SU-DHL-6 (cell line): Measurements from ENCODE around the gene PRR33.

Experiments
- H2AFZ ChIP-seq: fragments of 200-600 bp; sonication (generic); 2 replicates; pipeline ENCODE4 v1.6.1; 2014; ENCODE audit warnings: low read depth, mild to moderate bottlenecking, moderate library complexity, mixed read lengths, antibody characterized with exemption, low read length; ENCODE audit not compliant: severe bottlenecking
- H3F3A ChIP-seq: fragments of 200-600 bp; shearing (Covaris generic); 2 replicates; pipeline ENCODE4 v1.6.0; 2016; ENCODE audit warnings: antibody characterized with exemption, mild to moderate bottlenecking; ENCODE audit not compliant: insufficient read depth
- H3K27ac ChIP-seq: fragments of 200-600 bp; sonication (generic); 2 replicates; pipeline ENCODE4 v1.5.1; 2016; ENCODE audit warnings: low read depth, mild to moderate bottlenecking, low read length, moderate library complexity, mixed read lengths
- H3K27me3 ChIP-seq: fragments of 200-600 bp; sonication (generic), shearing (Covaris generic); 2 replicates; pipeline ENCODE4 v1.6.0; 2014; ENCODE audit warnings: mild to moderate bottlenecking, low read length
- H3K36me3 ChIP-seq: fragments of 200-600 bp; sonication (generic); 2 replicates; pipeline ENCODE4 v1.6.1; 2014; ENCODE audit warnings: mild to moderate bottlenecking, low read length, mixed read lengths
- H3K4me2 ChIP-seq: fragments of 300-600, 200-600 bp; shearing (Covaris generic), sonication (generic); 2 replicates; pipeline ENCODE4 v1.6.0; 2014; ENCODE audit warnings: low read length, low read depth, mild to moderate bottlenecking; ENCODE audit not compliant: poor library complexity, severe bottlenecking
- H3K4me3 ChIP-seq: fragments of 200-600 bp; sonication (generic); 2 replicates; pipeline ENCODE4 v1.5.1; 2014; ENCODE audit warnings: antibody characterized with exemption, low read length, mild to moderate bottlenecking, mixed read lengths; ENCODE audit not compliant: insufficient read depth, poor library complexity, severe bottlenecking
- H3K79me2 ChIP-seq: fragments of 200-600 bp; sonication (generic); 2 replicates; pipeline ENCODE4 v1.6.1; 2014; ENCODE audit warnings: mild to moderate bottlenecking, low read length, moderate library complexity; ENCODE audit not compliant: insufficient read depth
- H3K9ac ChIP-seq: fragments of 200-600 bp; sonication (generic); 2 replicates; pipeline ENCODE4 v1.7.0; 2014; ENCODE audit warnings: mild to moderate bottlenecking, low read length
- H3K9me2 ChIP-seq: fragments of 200-600 bp; sonication (generic); replicated peaks from 2 replicates; pipeline ENCODE4 v1.6.1; 2014; ENCODE audit warnings: low read length; ENCODE audit not compliant: insufficient read depth
- H3K9me3 ChIP-seq: fragments of 200-600 bp; sonication (generic); 2 replicates; pipeline ENCODE4 v1.6.1; 2014; ENCODE audit warnings: low read length, mixed read lengths; ENCODE audit not compliant: insufficient read depth
- H4K20me1 ChIP-seq: fragments of 200-600 bp; sonication (generic); 2 replicates; pipeline ENCODE4 v1.6.1; 2014; ENCODE audit warnings: low read depth, mild to moderate bottlenecking, antibody characterized with exemption, low read length, moderate library complexity, mixed read lengths
- EZH2phosphoT487 ChIP-seq: fragments of 200-600 bp; sonication (generic), shearing (Covaris generic); conservative IDR thresholded peaks from 2 replicates; pipeline ENCODE4 v1.6.1; 2018; ENCODE audit warnings: mild to moderate bottlenecking, antibody characterized with exemption, low read length, moderate library complexity, mixed read lengths
- TF ChIP-seq, protein P1 (sequence below): fragments of 200-600 bp; sonication (generic); IDR thresholded peaks from one replicate; pipeline ENCODE4 v1.5.1; 2017; ENCODE audit warnings: antibody characterized with exemption, mild to moderate bottlenecking, low read length, moderate library complexity; ENCODE audit not compliant: insufficient read depth, poor library complexity, severe bottlenecking

The PRR33 gene

DNA sequence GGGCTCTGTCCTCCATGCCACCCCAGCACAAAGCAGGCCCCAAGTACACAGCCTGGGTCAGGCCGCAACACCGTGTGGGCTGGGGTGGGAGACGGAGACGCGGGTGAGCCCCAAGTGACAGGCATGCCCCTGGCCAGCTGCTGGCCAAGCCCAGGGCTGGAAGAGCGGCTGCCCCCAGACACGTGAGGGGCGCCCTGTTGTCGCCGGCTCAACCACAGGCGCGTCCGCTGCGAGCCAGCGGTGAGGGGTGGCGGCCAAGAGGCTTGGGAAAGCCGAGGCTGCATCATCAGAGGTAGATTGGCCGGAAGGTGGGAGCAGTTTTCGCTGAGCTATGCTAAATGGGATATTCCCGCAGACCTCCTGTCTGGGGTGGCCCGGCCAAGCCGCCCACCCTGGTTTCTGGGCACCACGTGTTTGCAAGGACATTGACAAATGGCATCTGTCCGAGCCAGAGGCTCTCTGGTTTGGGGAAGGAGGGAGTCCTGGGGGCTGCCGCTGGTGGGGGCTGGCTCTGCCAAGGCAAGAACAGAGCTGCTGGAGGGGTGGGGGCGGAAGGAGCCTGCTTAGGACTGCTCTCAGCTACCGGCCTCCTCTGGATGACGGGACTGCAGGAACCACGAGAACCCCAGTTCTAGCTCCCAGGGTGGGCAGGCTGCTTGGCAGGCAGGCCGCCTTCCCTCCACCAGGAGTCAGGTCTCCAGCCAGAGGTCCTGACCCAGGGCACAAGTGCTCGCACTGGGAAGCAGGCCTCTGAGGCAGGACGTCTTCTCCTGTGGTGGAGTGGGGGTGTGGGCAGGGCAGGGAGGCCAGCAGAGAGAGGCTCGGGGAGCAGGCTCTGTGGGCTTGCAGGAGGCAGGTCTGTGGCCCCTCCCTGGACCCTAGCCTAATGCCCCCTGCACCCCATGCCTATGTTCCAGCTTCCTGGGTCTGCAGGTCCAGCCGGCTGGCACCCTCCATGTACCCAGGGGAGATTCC lies 552 bp downstream of the PRR33 start:
- TF ChIP-seq, protein P1, sequence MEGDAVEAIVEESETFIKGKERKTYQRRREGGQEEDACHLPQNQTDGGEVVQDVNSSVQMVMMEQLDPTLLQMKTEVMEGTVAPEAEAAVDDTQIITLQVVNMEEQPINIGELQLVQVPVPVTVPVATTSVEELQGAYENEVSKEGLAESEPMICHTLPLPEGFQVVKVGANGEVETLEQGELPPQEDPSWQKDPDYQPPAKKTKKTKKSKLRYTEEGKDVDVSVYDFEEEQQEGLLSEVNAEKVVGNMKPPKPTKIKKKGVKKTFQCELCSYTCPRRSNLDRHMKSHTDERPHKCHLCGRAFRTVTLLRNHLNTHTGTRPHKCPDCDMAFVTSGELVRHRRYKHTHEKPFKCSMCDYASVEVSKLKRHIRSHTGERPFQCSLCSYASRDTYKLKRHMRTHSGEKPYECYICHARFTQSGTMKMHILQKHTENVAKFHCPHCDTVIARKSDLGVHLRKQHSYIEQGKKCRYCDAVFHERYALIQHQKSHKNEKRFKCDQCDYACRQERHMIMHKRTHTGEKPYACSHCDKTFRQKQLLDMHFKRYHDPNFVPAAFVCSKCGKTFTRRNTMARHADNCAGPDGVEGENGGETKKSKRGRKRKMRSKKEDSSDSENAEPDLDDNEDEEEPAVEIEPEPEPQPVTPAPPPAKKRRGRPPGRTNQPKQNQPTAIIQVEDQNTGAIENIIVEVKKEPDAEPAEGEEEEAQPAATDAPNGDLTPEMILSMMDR, result no peak
- TF ChIP-seq EZH2phosphoT487, result no peak
- Histone ChIP-seq H3K9me2 (no peaks in the 10 kb centered on the region), H3K4me3 (no peak overlapping the region), H3K9ac (no peak overlapping the region), H4K20me1 (no peaks in the 10 kb centered on the region), H2AFZ (no peak overlapping the region), H3K79me2 (no peaks in the 10 kb centered on the region), H3F3A (no peaks in the 10 kb centered on the region), H3K4me2 (no peak overlapping the region), H3K27me3 (no peaks in the 10 kb centered on the region), H3K36me3 (no peaks in the 10 kb centered on the region), H3K27ac (no peak overlapping the region), H3K9me3 (no peaks in the 10 kb centered on the region)

DNA sequence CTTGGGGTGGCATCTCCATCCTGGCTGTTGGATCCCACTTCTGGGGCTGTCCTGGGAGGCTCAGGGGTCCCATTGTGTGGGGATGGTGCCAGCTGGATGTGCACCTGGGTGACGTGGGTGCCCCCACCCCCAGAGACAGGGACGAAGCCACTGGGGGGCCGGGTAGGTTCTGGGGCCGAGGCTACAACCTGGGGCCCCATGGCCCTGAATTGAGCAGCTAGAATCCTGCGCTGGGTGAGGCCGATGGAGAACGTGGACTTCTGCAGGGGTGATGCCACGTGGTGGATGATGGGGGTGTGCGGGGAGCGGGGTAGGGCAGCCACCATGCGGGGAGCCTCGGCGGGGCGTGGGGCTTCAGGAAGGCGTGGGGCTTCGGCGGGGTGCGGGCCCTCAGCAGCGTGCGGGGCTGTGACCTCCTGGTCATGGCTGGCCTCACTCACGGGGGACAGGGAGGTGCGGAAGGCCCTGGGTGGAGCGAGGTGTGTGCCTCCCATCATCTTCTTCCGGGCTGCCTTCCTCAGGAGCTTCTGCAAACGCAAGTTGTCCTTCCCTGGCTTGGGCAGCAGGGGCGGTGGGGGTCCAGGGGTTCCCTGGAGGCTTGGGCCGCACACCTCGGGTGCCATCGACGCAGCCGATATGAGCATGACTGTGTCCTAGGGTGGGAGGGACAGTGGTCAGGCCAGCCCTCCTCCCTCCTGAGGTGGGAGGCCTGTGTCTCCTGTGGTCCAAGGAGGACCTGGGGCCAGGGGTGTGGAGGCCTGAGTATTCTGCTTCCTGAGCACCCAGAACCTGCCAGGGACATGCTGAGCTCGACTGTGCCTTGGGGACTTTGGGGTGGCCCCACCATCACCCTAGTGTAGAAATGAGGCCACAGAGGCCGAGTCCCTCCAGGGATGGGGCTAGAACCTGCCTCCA lies 1.5 kb downstream of the PRR33 start:
- Histone ChIP-seq H3K36me3 (peaks cover 8% of the 10 kb centered on the region; the same call in 1 of the 2 replicates), H3K27me3 (no peaks in the 10 kb centered on the region), H4K20me1 (no peaks in the 10 kb centered on the region), H3F3A (no peaks in the 10 kb centered on the region), H2AFZ (no peak overlapping the region), H3K9ac (no peak overlapping the region), H3K9me2 (no peaks in the 10 kb centered on the region), H3K4me2 (no peak overlapping the region), H3K27ac (no peak overlapping the region), H3K4me3 (no peak overlapping the region), H3K9me3 (no peaks in the 10 kb centered on the region), H3K79me2 (no peaks in the 10 kb centered on the region)
- TF ChIP-seq, protein P1, result no peak
- no peak for TF ChIP-seq EZH2phosphoT487

DNA sequence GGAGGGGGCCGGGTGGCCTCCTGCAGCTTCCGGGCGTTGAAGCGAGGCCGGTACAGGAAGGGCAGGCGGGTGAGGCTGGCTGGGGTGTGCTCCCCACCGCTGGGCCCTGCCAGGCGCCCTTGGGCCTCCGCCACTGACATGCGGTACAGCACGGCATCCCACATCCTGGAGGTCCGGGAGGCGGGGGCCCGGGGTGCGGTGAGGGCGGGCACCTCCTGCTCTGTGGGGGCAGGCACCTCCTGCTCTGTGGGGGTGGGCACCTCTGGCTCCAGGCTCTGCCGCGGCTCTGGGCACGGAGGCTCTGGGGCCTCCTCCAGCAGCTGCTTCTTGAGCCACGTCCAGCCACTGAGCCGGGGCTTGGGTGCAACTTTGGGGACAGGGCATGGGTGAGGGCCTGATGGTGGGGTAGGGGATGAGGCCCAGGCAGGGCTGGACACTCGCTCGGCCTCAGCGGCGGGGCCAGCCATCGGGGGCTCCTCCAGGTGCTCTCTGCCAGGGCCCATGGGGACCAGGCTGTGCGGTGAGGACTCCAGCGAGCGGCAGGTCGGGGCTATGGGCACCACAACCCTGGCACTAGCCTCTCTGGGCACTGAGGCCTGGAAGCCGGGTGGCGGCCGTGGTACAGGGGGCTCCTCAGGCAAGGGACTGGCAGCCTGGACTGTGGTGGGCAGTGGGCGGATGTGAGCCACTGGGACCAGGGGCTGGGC lies 2.3 kb downstream of the PRR33 start:
- H2AFZ ChIP-seq, result no peak overlapping the region
- no peaks in the 10 kb centered on the region for H3F3A ChIP-seq
- no peaks in the 10 kb centered on the region for H3K9me2 ChIP-seq
- H3K36me3 ChIP-seq, result peaks cover 15% of the 10 kb centered on the region
- no peaks in the 10 kb centered on the region for H3K79me2 ChIP-seq
- no peaks in the 10 kb centered on the region for H3K27me3 ChIP-seq
- no peak overlapping the region for H3K4me3 ChIP-seq
- no peak overlapping the region for H3K4me2 ChIP-seq
- no peaks in the 10 kb centered on the region for H3K9me3 ChIP-seq
- no peaks in the 10 kb centered on the region for H4K20me1 ChIP-seq
- TF ChIP-seq, protein P1, result no peak
- TF ChIP-seq EZH2phosphoT487, result no peak
- no peak overlapping the region for H3K9ac ChIP-seq
- no peak overlapping the region for H3K27ac ChIP-seq
